8988T (cell line): ENCODE data around the gene SVOPL.

Experiments
- DNase-seq: peaks from one replicate; pipeline ENCODE4 v3.0.0; 2011

SVOPL gene

GRCh38 chr7:138553805-138554204 is 147.4 kb downstream of the SVOPL start:
- no peak for DNase-seq

GRCh38 chr7:138551102-138551501 is 150.1 kb downstream of the SVOPL start:
- DNase-seq: no peak

GRCh38 chr7:138550337-138550736 is 150.8 kb downstream of the SVOPL start:
- DNase-seq: no peak

GRCh38 chr7:138549082-138549481 is 152.1 kb downstream of the SVOPL start:
- DNase-seq: no peak

DNA sequence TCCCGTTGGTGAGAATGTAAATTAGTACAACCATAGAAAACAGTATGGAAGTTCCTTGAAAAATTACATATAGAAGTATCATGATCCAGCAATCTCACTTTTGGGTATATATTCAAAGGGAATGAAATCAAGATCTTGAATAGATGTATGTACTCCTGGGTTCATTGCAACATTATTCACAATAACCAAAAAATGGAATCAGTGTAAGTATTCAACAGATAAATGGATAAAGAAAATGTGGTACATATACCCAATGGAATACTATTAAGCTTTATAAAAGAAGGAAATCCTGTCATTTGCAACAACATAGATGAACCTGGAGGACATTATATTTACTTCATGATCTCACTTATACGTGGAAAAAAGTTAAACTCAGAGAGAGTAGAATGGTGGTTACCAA is 154.3 kb downstream of the SVOPL start:
- DNase-seq: no peak

- no peak for DNase-seq
These were observed 155.0 kb downstream of the SVOPL start for GRCh38 chr7:138546064-138546619.

DNA sequence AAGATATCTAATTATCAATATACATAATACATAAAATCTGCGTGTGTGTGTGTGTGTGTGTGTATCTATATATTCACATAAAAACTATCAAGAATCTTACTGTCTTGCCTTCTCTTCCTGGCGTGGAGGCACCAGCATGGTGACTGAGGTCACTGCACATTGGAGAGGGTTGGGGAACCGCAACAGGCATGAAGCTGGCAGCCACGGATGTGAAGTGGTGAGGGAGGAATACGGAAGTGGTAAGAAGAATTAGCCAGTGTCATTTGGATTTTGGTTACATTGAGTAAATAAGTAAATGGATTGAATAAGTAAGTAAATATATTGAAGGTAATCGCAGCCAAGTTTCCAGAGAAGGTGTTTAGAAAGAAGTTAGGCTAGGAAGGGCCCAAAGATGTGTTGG is 156.0 kb downstream of the SVOPL start:
- no peak for DNase-seq
